GM20431 (cell line): Measurements from ENCODE around the gene BFSP1.

ENCODE experiments used
- in situ Hi-C: fragments of 300-500 bp; cut with MseI, MboI; formaldehyde crosslinking; loops from one replicate; pipeline ENCODE4 v1.15.0; 2020; ENCODE audit warnings: low sequenced_read_pairs; ENCODE audit not compliant: unreplicated experiment

BFSP1 gene

GRCh38 chr20:17525650-17526049, 5.5 kb downstream of the BFSP1 start:
- in situ Hi-C loops = loop anchor here (25.0 kb wide), 1 partner anchor 362 kb away; no protein-coding TSS in a partner anchor

GRCh38 chr20:17525132-17525531, 6.0 kb downstream of the BFSP1 start:
- in situ Hi-C loops = loop anchor here (25.0 kb wide), 1 partner anchor 362 kb away; no protein-coding TSS in a partner anchor

GRCh38 chr20:17524560-17524959, 6.6 kb downstream of the BFSP1 start:
- in situ Hi-C loops = no loop called here

GRCh38 chr20:17523326-17523725, 7.9 kb downstream of the BFSP1 start:
- in situ Hi-C loops = no loop called here

- in situ Hi-C loops = no loop called here
Observed at GRCh38 chr20:17522528-17522927, 8.7 kb downstream of the BFSP1 start.

- in situ Hi-C loops = no loop called here
Observed at GRCh38 chr20:17520583-17520982, 10.6 kb downstream of the BFSP1 start.

- in situ Hi-C loops = no loop called here
Observed at GRCh38 chr20:17519606-17520285, 11.4 kb downstream of the BFSP1 start.

GRCh38 chr20:17518339-17519052, 12.7 kb downstream of the BFSP1 start:
- in situ Hi-C loops = no loop called here

GRCh38 chr20:17515053-17515452, 16.1 kb downstream of the BFSP1 start:
- in situ Hi-C loops = no loop called here

- in situ Hi-C loops = no loop called here
Observed at GRCh38 chr20:17513939-17514338, 17.2 kb downstream of the BFSP1 start.

- in situ Hi-C loops = no loop called here
Observed at GRCh38 chr20:17511401-17511800, 19.8 kb downstream of the BFSP1 start.

- in situ Hi-C loops = no loop called here
Observed at GRCh38 chr20:17510548-17510947, 20.6 kb downstream of the BFSP1 start.

- in situ Hi-C loops = no loop called here
Observed at GRCh38 chr20:17508756-17509155, 22.4 kb downstream of the BFSP1 start.

GRCh38 chr20:17507531-17507930, 23.6 kb downstream of the BFSP1 start:
- in situ Hi-C loops = no loop called here

GRCh38 chr20:17507032-17507431, 24.1 kb downstream of the BFSP1 start:
- in situ Hi-C loops = no loop called here

- in situ Hi-C loops = no loop called here
Observed at GRCh38 chr20:17505636-17506517, 25.3 kb downstream of the BFSP1 start.

- in situ Hi-C loops = no loop called here
Observed at GRCh38 chr20:17504898-17505635, 26.1 kb downstream of the BFSP1 start.

- in situ Hi-C loops = no loop called here
Observed at GRCh38 chr20:17504066-17504897, 26.9 kb downstream of the BFSP1 start.
